SU-DHL-6 (cell line): ENCODE measurements around the gene PRKCE.

ENCODE experiments used
- EZH2phosphoT487 ChIP-seq: fragments of 200-600 bp; sonication (generic), shearing (Covaris generic); conservative IDR thresholded peaks from 2 replicates; pipeline ENCODE4 v1.6.1; 2018; ENCODE audit warnings: mild to moderate bottlenecking, antibody characterized with exemption, low read length, moderate library complexity, mixed read lengths
- TF ChIP-seq, protein P1 (sequence below): fragments of 200-600 bp; sonication (generic); IDR thresholded peaks from one replicate; pipeline ENCODE4 v1.5.1; 2017; ENCODE audit warnings: antibody characterized with exemption, mild to moderate bottlenecking, low read length, moderate library complexity; ENCODE audit not compliant: insufficient read depth, poor library complexity, severe bottlenecking

DNA sequence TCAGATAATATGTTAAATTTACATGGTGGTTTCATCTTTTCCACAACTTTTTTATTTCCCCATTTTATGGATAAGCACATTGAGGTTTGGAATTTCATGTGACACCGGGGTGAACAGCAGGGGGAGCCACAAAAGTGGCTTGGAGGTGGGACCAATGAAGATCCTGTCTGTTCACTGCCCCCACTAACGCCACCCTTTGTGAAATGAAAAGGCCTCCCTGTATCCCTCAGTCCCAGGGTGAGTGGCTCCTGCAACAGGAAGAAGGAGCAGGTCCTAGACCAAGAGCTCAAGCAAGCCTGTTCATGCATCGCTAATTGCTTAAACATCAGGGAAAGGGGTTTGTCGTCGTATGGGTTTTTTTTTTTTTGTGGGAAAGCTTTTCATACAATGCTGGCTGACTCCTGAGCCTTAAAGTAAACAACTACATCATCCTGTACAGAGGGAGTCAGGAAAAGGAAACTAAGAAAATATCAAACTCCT is 377.9 kb downstream of the PRKCE start:
- TF ChIP-seq, protein P1, sequence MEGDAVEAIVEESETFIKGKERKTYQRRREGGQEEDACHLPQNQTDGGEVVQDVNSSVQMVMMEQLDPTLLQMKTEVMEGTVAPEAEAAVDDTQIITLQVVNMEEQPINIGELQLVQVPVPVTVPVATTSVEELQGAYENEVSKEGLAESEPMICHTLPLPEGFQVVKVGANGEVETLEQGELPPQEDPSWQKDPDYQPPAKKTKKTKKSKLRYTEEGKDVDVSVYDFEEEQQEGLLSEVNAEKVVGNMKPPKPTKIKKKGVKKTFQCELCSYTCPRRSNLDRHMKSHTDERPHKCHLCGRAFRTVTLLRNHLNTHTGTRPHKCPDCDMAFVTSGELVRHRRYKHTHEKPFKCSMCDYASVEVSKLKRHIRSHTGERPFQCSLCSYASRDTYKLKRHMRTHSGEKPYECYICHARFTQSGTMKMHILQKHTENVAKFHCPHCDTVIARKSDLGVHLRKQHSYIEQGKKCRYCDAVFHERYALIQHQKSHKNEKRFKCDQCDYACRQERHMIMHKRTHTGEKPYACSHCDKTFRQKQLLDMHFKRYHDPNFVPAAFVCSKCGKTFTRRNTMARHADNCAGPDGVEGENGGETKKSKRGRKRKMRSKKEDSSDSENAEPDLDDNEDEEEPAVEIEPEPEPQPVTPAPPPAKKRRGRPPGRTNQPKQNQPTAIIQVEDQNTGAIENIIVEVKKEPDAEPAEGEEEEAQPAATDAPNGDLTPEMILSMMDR, result no peak
- TF ChIP-seq EZH2phosphoT487, result no peak
